ENCODE results near the gene CPSF3.

DNA sequence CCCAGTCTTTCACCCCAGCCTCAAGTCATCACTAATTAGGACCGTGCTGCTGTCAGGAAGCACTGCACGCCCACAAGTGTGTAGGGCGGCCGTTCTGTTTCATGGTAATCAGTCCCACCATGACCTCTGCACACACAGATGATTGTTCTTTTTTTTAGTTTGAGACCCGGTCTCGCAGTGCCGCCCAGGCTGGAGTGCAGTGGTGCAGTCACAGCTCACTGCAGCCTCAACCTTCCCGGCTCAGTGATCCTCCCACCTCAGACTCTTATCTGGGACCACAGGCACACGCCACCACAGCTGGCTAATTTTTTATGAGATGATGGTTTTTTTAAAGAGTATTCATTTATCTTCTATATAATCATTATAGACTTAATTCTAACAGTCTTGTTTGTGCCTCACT lies 49.1 kb downstream of the CPSF3 start:
- TF ChIP-seq, protein P1, sequence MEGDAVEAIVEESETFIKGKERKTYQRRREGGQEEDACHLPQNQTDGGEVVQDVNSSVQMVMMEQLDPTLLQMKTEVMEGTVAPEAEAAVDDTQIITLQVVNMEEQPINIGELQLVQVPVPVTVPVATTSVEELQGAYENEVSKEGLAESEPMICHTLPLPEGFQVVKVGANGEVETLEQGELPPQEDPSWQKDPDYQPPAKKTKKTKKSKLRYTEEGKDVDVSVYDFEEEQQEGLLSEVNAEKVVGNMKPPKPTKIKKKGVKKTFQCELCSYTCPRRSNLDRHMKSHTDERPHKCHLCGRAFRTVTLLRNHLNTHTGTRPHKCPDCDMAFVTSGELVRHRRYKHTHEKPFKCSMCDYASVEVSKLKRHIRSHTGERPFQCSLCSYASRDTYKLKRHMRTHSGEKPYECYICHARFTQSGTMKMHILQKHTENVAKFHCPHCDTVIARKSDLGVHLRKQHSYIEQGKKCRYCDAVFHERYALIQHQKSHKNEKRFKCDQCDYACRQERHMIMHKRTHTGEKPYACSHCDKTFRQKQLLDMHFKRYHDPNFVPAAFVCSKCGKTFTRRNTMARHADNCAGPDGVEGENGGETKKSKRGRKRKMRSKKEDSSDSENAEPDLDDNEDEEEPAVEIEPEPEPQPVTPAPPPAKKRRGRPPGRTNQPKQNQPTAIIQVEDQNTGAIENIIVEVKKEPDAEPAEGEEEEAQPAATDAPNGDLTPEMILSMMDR (IDR thresholded peaks at IDR 0.05), result no peak
- no peak for TF ChIP-seq POLR2A (IDR thresholded peaks at IDR 0.05)
